ENCODE data around the gene PSME2.
A peak's percentile ranks its signal among the peaks of the same experiment; 100 is the strongest.

PSME2 gene

GRCh38 chr14:24188251-24189058, 42.0 kb upstream of the PSME2 start, which contains the start of gene IPO4 (continued):
- 0 out of 2 replicates have a peak, but pooled peaks have one; percentile 27 for TF ChIP-seq GFI1B (tag by site-specific recombination; IDR thresholded peaks at IDR 0.05)
- TF ChIP-seq ZFP37 (tag by site-specific recombination; IDR thresholded peaks at IDR 0.05), result peak; percentile 79; the same call in 1 of the 2 replicates
- no peak for TF ChIP-seq ZNF473 (tag by site-specific recombination; IDR thresholded peaks at IDR 0.05)
- no peak for TF ChIP-seq ZNF10 (tag by site-specific recombination; IDR thresholded peaks at IDR 0.05)
- TF ChIP-seq ZNF658 (tag by site-specific recombination; IDR thresholded peaks at IDR 0.05), result no peak
- 0 out of 2 replicates have a peak, but pooled peaks have one; percentile 11 for TF ChIP-seq ZNF121 (tag by site-specific recombination; IDR thresholded peaks at IDR 0.05)
- TF ChIP-seq, protein P1, sequence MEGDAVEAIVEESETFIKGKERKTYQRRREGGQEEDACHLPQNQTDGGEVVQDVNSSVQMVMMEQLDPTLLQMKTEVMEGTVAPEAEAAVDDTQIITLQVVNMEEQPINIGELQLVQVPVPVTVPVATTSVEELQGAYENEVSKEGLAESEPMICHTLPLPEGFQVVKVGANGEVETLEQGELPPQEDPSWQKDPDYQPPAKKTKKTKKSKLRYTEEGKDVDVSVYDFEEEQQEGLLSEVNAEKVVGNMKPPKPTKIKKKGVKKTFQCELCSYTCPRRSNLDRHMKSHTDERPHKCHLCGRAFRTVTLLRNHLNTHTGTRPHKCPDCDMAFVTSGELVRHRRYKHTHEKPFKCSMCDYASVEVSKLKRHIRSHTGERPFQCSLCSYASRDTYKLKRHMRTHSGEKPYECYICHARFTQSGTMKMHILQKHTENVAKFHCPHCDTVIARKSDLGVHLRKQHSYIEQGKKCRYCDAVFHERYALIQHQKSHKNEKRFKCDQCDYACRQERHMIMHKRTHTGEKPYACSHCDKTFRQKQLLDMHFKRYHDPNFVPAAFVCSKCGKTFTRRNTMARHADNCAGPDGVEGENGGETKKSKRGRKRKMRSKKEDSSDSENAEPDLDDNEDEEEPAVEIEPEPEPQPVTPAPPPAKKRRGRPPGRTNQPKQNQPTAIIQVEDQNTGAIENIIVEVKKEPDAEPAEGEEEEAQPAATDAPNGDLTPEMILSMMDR (tag by site-specific recombination; IDR thresholded peaks at IDR 0.05), result no peak; the same call in 1 of the 2 replicates
- peak; percentile 96 for TF ChIP-seq ZNF324 (tag by site-specific recombination; IDR thresholded peaks at IDR 0.05)
- TF ChIP-seq ZNF239 (tag by site-specific recombination; IDR thresholded peaks at IDR 0.05), result 0 out of 2 replicates have a peak, but pooled peaks have one; percentile 37
- peak; percentile 87 for TF ChIP-seq ZSCAN30 (tag by site-specific recombination; IDR thresholded peaks at IDR 0.05)
- TF ChIP-seq, protein P2, sequence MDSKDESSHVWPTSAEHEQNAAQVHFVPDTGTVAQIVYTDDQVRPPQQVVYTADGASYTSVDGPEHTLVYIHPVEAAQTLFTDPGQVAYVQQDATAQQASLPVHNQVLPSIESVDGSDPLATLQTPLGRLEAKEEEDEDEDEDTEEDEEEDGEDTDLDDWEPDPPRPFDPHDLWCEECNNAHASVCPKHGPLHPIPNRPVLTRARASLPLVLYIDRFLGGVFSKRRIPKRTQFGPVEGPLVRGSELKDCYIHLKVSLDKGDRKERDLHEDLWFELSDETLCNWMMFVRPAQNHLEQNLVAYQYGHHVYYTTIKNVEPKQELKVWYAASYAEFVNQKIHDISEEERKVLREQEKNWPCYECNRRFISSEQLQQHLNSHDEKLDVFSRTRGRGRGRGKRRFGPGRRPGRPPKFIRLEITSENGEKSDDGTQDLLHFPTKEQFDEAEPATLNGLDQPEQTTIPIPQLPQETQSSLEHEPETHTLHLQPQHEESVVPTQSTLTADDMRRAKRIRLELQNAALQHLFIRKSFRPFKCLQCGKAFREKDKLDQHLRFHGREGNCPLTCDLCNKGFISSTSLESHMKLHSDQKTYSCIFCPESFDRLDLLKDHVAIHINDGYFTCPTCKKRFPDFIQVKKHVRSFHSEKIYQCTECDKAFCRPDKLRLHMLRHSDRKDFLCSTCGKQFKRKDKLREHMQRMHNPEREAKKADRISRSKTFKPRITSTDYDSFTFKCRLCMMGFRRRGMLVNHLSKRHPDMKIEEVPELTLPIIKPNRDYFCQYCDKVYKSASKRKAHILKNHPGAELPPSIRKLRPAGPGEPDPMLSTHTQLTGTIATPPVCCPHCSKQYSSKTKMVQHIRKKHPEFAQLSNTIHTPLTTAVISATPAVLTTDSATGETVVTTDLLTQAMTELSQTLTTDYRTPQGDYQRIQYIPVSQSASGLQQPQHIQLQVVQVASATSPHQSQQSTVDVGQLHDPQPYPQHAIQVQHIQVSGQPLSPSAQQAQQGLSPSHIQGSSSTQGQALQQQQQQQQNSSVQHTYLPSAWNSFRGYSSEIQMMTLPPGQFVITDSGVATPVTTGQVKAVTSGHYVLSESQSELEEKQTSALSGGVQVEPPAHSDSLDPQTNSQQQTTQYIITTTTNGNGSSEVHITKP (tag by site-specific recombination; IDR thresholded peaks at IDR 0.05), result peak; percentile 45; the same call in 1 of the 2 replicates
- TF ChIP-seq ZBTB49 (tag by site-specific recombination; IDR thresholded peaks at IDR 0.05; ENCODE audit: low read depth), result no peak
- TF ChIP-seq ZNF585B (tag by site-specific recombination; IDR thresholded peaks at IDR 0.05), result no peak
- TF ChIP-seq ZNF488 (tag by site-specific recombination; IDR thresholded peaks at IDR 0.05), result no peak
- no peak for TF ChIP-seq ZNF830 (tag by site-specific recombination; IDR thresholded peaks at IDR 0.05; ENCODE audit: low read depth)
- TF ChIP-seq ZNF24 (tag by site-specific recombination; IDR thresholded peaks at IDR 0.05), result peak; percentile 93
- TF ChIP-seq KLF10 (tag by site-specific recombination; IDR thresholded peaks at IDR 0.05), result peak; percentile 92
- no peak for TF ChIP-seq ZNF645 (tag by site-specific recombination; IDR thresholded peaks at IDR 0.05)
- no peak for TF ChIP-seq ZNF548 (tag by site-specific recombination; IDR thresholded peaks at IDR 0.05)
- TF ChIP-seq, protein P3, sequence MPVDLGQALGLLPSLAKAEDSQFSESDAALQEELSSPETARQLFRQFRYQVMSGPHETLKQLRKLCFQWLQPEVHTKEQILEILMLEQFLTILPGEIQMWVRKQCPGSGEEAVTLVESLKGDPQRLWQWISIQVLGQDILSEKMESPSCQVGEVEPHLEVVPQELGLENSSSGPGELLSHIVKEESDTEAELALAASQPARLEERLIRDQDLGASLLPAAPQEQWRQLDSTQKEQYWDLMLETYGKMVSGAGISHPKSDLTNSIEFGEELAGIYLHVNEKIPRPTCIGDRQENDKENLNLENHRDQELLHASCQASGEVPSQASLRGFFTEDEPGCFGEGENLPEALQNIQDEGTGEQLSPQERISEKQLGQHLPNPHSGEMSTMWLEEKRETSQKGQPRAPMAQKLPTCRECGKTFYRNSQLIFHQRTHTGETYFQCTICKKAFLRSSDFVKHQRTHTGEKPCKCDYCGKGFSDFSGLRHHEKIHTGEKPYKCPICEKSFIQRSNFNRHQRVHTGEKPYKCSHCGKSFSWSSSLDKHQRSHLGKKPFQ (tag by site-specific recombination; IDR thresholded peaks at IDR 0.05), result no peak
- TF ChIP-seq ZNF114 (tag by site-specific recombination; IDR thresholded peaks at IDR 0.05), result no peak
- TF ChIP-seq ZNF248 (tag by site-specific recombination; IDR thresholded peaks at IDR 0.05), result no peak
- peak; percentile 89 for TF ChIP-seq ZNF629 (tag by site-specific recombination; IDR thresholded peaks at IDR 0.05)
- TF ChIP-seq ZNF501 (tag by site-specific recombination; IDR thresholded peaks at IDR 0.05), result peak; percentile 90
- peak; percentile 57 for TF ChIP-seq EGR2 (tag by site-specific recombination; IDR thresholded peaks at IDR 0.05; ENCODE audit: low read depth)
- TF ChIP-seq HOXC10 (CRISPR knock-in tag; IDR thresholded peaks at IDR 0.05), result no peak
- peak; percentile 73; the same call in 1 of the 2 replicates for TF ChIP-seq PBX3 (CRISPR knock-in tag; IDR thresholded peaks at IDR 0.05)
